GM23248 (cell line): ENCODE results near the gene FDX1.

Experiments used
- EZH2 ChIP-seq: fragments of 200-600 bp; sonication (generic); IDR thresholded peaks from 2 replicates; pipeline ENCODE4 v1.6.1; 2018; ENCODE audit warnings: antibody characterized with exemption, mild to moderate bottlenecking; ENCODE audit not compliant: insufficient read depth, poor library complexity, severe bottlenecking
- EZH2phosphoT487 ChIP-seq: fragments of 200-600 bp; sonication (generic); IDR thresholded peaks from 2 replicates; pipeline ENCODE4 v1.6.1; 2018; ENCODE audit warnings: antibody characterized with exemption, moderate library complexity, mild to moderate bottlenecking, low read depth; ENCODE audit not compliant: insufficient read depth

DNA sequence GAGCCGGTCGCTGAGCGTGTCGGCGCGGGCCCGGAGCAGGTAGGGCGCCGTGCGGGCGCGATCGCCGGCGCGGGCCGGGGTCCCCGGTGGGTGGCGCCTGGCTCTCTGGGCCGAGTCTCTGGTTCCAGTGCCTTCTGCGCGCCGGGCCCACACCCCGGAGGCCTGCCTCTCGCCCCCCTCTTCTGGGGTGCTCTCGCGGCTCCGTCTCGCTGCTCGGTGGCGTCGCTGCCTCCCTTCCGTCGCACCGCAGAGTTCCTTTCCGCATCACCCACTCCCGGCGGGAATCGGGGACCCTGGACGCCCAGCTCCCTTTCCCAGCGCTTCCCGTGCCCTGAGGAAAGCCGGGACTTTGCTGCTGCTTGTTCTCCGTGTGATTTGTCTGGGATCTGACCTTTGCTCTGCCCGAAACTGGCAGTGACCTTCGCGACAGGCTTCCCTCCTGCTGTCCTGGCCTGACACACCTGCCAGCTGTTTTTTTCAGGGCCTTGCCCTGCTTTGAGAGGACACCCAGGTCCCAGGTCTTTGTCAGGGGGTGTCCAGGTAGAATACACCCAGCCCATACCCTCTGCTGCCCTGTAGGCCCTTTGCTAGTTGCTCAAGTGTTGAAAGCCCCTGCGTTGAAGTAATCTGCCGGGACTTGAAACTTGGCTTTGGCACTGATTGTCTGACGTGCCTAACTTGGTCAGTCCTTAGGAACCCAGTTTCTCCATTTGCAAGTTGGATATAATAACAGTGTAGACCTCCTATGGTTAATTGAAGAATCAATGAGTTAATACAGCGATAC, 711 bp downstream of the FDX1 start:
- no peak for TF ChIP-seq EZH2phosphoT487
- TF ChIP-seq EZH2, result no peak
